AG09319 (cell line): Measurements from ENCODE around the gene FXYD1.

ENCODE experiments used
- DNase-seq: peaks from one replicate; pipeline ENCODE4 v3.0.0-alpha.2; 2010; ENCODE audit warnings: low read depth; ENCODE audit errors: extremely low read depth
- TF ChIP-seq, protein P1 (sequence below): IDR thresholded peaks from 2 replicates; pipeline ENCODE4 v1.5.1; 2011; ENCODE audit warnings: low read depth, mild to moderate bottlenecking, inconsistent platforms, low read length, moderate library complexity

Gene FXYD1

GRCh38 chr19:35117799-35118198 is 20.8 kb upstream of the FXYD1 start:
- DNase-seq = no peak
- TF ChIP-seq, protein P1, sequence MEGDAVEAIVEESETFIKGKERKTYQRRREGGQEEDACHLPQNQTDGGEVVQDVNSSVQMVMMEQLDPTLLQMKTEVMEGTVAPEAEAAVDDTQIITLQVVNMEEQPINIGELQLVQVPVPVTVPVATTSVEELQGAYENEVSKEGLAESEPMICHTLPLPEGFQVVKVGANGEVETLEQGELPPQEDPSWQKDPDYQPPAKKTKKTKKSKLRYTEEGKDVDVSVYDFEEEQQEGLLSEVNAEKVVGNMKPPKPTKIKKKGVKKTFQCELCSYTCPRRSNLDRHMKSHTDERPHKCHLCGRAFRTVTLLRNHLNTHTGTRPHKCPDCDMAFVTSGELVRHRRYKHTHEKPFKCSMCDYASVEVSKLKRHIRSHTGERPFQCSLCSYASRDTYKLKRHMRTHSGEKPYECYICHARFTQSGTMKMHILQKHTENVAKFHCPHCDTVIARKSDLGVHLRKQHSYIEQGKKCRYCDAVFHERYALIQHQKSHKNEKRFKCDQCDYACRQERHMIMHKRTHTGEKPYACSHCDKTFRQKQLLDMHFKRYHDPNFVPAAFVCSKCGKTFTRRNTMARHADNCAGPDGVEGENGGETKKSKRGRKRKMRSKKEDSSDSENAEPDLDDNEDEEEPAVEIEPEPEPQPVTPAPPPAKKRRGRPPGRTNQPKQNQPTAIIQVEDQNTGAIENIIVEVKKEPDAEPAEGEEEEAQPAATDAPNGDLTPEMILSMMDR = no peak

GRCh38 chr19:35118268-35119020 is 20.2 kb upstream of the FXYD1 start:
- DNase-seq = no peak
- TF ChIP-seq, protein P1 = no peak

DNA sequence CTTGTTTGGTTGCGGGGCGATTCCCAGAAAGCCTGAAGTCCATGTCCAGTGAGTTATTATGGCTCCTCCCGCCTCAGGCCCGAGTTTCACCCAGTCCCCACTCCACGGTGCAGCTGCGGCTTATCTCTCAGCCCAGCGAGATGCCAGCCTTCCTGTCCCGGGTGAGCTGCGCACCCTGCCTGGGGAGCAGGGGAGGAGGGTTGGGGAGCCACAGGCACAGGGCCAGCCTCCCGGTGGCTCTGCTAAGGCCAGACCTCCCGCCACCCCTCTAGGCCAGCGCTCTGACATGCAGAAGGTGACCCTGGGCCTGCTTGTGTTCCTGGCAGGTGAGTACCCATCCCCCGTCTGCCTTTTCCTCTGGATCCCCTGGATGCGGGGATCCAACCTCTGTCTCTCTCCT is 19.5 kb upstream of the FXYD1 start:
- no peak for DNase-seq
- TF ChIP-seq, protein P1 = no peak

DNA sequence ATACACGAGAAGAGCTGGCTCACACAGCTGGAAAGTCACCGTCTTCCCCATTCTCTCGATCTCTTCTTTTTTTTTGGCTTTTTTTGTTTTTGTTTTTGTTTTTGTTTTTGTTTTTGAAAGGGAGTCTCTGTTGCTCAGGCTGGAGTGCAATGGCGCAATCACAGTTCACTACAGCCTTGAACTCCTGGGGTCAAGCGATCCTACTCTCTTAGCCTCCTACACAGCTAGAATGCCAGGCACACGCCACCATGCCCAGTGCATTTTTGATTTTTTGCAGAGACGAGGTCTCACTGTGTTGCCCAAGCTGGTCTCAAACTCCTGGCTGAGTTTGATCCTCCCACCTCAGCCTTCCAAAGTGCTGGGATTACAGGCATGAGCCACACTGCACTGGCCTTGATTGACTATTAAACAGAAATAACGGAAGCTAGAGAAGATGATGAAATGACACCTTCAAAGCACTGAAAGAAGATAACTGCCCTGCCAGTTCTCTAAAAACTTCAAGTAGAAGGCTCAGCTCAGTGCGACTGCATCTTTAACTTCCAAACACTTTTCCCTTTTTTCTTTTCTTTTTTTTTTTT is 19.0 kb upstream of the FXYD1 start:
- DNase-seq = no peak
- TF ChIP-seq, protein P1 = no peak

GRCh38 chr19:35120492-35120891 is 18.1 kb upstream of the FXYD1 start:
- peak; percentile 70 for DNase-seq
- TF ChIP-seq, protein P1 = no peak

DNA sequence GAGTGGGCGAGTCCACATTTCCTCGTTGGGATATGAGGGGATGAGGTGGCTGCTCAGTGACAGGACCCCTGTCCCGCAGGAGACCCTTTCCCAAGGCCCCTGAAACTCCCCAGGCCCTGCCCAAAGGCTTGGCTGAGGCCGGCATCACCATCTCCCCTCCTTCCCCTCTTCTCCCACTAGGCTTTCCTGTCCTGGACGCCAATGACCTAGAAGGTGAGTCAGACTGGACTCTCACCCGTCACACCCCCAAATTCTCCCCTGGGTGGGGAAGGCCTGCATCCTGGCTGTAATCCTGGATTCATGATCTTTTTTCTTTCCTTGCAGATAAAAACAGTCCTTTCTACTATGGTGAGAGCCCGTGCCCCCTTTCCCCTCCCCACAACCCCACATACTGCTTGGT is 17.7 kb upstream of the FXYD1 start:
- DNase-seq = no peak
- TF ChIP-seq, protein P1 = no peak

DNA sequence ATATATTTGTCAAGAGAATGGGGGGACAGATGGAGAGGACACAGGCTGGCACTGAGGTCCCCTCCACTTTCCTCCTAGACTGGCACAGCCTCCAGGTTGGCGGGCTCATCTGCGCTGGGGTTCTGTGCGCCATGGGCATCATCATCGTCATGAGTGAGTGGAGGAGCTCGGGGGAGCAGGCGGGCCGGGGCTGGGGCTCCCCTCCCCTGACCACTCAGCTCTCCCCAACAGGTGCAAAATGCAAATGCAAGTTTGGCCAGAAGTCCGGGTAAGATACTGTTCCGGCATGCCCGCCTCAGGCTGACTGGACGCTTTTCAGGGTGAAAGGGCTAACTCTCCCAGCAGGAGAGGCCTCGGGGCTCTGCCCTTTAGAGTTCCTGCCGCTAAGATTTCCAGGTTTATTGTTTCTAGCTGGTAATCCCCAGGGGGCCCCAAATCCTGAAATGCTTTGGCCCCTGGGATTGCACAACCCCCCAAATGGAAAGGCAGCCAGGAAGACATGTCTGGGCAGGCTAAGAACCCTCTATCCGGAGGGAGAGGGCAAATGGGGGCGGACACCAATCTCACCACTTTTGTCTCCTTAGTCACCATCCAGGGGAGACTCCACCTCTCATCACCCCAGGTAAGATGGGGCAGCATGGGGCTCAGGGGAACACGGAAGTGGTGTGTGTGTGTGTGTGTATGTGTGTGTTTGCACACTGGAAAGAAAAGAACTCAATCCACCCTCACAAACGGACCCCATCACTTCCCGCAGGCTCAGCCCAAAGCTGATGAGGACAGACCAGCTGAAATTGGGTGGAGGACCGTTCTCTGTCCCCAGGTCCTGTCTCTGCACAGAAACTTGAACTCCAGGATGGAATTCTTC is 15.7 kb upstream of the FXYD1 start:
- TF ChIP-seq, protein P1 = no peak
- DNase-seq = no peak
